ENCODE measurements around the gene JAZF1. TPM values are rescaled to one million over a fixed set of nuclear protein-coding genes. Genes with fewer than 3 reads are reported as not detected.

Gene JAZF1
- total RNA-seq, 1 experiment from 2014 or later = 3.4 TPM

DNA sequence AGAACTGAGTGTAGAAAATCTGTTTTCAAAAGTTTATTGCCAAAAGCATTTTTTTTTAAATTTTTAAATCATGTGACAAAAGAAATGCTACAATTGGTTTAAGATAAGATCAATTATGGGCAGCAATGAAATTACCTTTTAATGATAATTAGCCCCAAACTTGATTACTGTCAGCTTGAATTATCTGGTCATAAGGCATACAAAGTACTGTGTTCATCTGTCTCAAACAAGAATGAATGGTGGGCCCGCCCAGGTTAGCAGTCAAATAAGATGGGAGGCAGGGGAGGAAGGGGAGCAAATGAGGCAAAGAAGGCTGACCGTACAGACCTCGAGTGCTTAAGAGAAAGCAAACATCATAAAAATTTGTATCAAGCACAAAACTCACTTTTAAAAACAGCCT lies 68.1 kb downstream of the JAZF1 start:
- ATAC-seq (no peak), DNase-seq (ENCODE audit: low read depth, low spot score) (no peak)
- Histone ChIP-seq H3K4me1 (ENCODE audit: control insufficient read depth in 1 of 2, insufficient read depth in 2 of 2, low read length in 2 of 2) (peaks cover 8 to 14% of the 10 kb centered on the region in 2 experiments), H3K9me2 (ENCODE audit: insufficient read depth) (no peaks in the 10 kb centered on the region), H3K27me3 (ENCODE audit: insufficient read depth, low read length) (no peaks in the 10 kb centered on the region), H3K27ac (ENCODE audit: low read depth, low read length) (no peak overlapping the region), H3K36me3 (ENCODE audit: control insufficient read depth in 1 of 2, insufficient read depth in 2 of 2, low read length in 2 of 2) (no peaks in the 10 kb centered on the region), H3K9me3 (ENCODE audit: control insufficient read depth in 1 of 2, insufficient read depth in 1 of 2, low read depth in 1 of 2, low read length in 2 of 2) (no peaks in the 10 kb centered on the region), H3K4me2 (ENCODE audit: low read length) (no peak overlapping the region), H3K79me2 (ENCODE audit: insufficient read depth, low read length) (no peaks in the 10 kb centered on the region), H2AFZ (ENCODE audit: low read depth, low read length, poor library complexity, severe bottlenecking) (no peak overlapping the region), H3K4me3 (replicated peaks in 1 of 2; ENCODE audit: low read depth in 1 of 2, low read length in 2 of 2) (no peak overlapping the region), H4K20me1 (ENCODE audit: insufficient read depth) (no peaks in the 10 kb centered on the region), H3K9ac (ENCODE audit: low read length) (no peak overlapping the region)
- CTCF ChIA-PET = no interaction called here
- TF ChIP-seq CEBPB (IDR thresholded peaks at IDR 0.05; ENCODE audit: low read depth) (no peak), RAD21 (IDR thresholded peaks at IDR 0.05; ENCODE audit: low read depth) (no peak), EZH2 (IDR thresholded peaks at IDR 0.05) (no peak), TCF7L2 (IDR thresholded peaks at IDR 0.05; ENCODE audit: borderline replicate concordance, extremely low read depth, insufficient read depth, insufficient read length) (no peak), ZFX (IDR thresholded peaks at IDR 0.05) (no peak), POLR2A (IDR thresholded peaks at IDR 0.05; ENCODE audit: borderline replicate concordance, extremely low read depth, insufficient read depth, insufficient read length) (no peak), POLR2AphosphoS5 (IDR thresholded peaks at IDR 0.05; ENCODE audit: low read depth, low read length) (no peak), EZH2phosphoT487 (IDR thresholded peaks at IDR 0.05; ENCODE audit: borderline replicate concordance) (no peak), YY1 (IDR thresholded peaks at IDR 0.05; ENCODE audit: extremely low read depth, insufficient replicate concordance, low read depth, low read length) (no peak), SIN3A (IDR thresholded peaks at IDR 0.05; ENCODE audit: low read depth) (no peak)
- TF ChIP-seq, protein P1, sequence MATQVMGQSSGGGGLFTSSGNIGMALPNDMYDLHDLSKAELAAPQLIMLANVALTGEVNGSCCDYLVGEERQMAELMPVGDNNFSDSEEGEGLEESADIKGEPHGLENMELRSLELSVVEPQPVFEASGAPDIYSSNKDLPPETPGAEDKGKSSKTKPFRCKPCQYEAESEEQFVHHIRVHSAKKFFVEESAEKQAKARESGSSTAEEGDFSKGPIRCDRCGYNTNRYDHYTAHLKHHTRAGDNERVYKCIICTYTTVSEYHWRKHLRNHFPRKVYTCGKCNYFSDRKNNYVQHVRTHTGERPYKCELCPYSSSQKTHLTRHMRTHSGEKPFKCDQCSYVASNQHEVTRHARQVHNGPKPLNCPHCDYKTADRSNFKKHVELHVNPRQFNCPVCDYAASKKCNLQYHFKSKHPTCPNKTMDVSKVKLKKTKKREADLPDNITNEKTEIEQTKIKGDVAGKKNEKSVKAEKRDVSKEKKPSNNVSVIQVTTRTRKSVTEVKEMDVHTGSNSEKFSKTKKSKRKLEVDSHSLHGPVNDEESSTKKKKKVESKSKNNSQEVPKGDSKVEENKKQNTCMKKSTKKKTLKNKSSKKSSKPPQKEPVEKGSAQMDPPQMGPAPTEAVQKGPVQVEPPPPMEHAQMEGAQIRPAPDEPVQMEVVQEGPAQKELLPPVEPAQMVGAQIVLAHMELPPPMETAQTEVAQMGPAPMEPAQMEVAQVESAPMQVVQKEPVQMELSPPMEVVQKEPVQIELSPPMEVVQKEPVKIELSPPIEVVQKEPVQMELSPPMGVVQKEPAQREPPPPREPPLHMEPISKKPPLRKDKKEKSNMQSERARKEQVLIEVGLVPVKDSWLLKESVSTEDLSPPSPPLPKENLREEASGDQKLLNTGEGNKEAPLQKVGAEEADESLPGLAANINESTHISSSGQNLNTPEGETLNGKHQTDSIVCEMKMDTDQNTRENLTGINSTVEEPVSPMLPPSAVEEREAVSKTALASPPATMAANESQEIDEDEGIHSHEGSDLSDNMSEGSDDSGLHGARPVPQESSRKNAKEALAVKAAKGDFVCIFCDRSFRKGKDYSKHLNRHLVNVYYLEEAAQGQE (IDR thresholded peaks at IDR 0.05; ENCODE audit: low read depth) = no peak
- TF ChIP-seq, protein P2, sequence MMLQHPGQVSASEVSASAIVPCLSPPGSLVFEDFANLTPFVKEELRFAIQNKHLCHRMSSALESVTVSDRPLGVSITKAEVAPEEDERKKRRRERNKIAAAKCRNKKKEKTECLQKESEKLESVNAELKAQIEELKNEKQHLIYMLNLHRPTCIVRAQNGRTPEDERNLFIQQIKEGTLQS (IDR thresholded peaks at IDR 0.05) = no peak
- TF ChIP-seq, protein P3, sequence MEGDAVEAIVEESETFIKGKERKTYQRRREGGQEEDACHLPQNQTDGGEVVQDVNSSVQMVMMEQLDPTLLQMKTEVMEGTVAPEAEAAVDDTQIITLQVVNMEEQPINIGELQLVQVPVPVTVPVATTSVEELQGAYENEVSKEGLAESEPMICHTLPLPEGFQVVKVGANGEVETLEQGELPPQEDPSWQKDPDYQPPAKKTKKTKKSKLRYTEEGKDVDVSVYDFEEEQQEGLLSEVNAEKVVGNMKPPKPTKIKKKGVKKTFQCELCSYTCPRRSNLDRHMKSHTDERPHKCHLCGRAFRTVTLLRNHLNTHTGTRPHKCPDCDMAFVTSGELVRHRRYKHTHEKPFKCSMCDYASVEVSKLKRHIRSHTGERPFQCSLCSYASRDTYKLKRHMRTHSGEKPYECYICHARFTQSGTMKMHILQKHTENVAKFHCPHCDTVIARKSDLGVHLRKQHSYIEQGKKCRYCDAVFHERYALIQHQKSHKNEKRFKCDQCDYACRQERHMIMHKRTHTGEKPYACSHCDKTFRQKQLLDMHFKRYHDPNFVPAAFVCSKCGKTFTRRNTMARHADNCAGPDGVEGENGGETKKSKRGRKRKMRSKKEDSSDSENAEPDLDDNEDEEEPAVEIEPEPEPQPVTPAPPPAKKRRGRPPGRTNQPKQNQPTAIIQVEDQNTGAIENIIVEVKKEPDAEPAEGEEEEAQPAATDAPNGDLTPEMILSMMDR (IDR thresholded peaks at IDR 0.05 in 2 of 3, conservative IDR thresholded peaks at IDR 0.05 in 1 of 3; ENCODE audit: borderline replicate concordance in 1 of 3, insufficient read depth in 1 of 3, low read depth in 2 of 3, low read length in 2 of 3) = no peak
- TF ChIP-seq, protein P4, sequence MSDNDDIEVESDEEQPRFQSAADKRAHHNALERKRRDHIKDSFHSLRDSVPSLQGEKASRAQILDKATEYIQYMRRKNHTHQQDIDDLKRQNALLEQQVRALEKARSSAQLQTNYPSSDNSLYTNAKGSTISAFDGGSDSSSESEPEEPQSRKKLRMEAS (IDR thresholded peaks at IDR 0.05) = no peak
- intact Hi-C loops (cut with micrococcal nuclease) = no loop called here
- RAD21 ChIA-PET (ENCODE audit: low non-redundant PET in 1 of 2, low total read pairs in 2 of 2, uncharacterized antibody in 2 of 2, unreplicated experiment in 2 of 2) = no interaction called here
- no TSS peak for BruUV-seq (replicated peaks)
- POLR2A ChIA-PET = no interaction called here
